ENCODE data around the gene SHBG. TPM values are rescaled to one million over a fixed set of nuclear protein-coding genes. Genes with fewer than 3 reads are reported as not detected.
A peak's percentile ranks its signal among the peaks of the same experiment; 100 is the strongest.

SHBG gene
- total RNA-seq, 1 experiment from 2014 or later: not detected

GRCh38 chr17:7627250-7628121 lies 2.4 kb upstream of the SHBG start, which contains the start of gene SAT2:
Gene SAT2 (minus strand): TSS chr17:7627821. CDS start chr17:7627635, 186 bp downstream.
- H3K4me2 ChIP-seq (ENCODE audit: low read length): peak within 1 kb of the TSS; percentile 80
- peak within 1 kb of the TSS; percentile 93 for H3K9ac ChIP-seq (ENCODE audit: low read length)
- no peak within 1 kb of the TSS for H2AFZ ChIP-seq (ENCODE audit: low read depth, low read length, poor library complexity, severe bottlenecking)
- no peaks in the 10 kb centered on the region for H4K20me1 ChIP-seq (ENCODE audit: insufficient read depth)
- peak within 1 kb of the TSS; percentile 66 for H3K27ac ChIP-seq (ENCODE audit: low read depth, low read length)
- no peaks in the 10 kb centered on the region for H3K36me3 ChIP-seq (ENCODE audit: control insufficient read depth in 1 of 2, insufficient read depth in 2 of 2, low read length in 2 of 2)
- peak; percentile 84 for DNase-seq (ENCODE audit: low read depth, low spot score)
- no peaks in the 10 kb centered on the region for H3K9me2 ChIP-seq (ENCODE audit: insufficient read depth)
- peak; percentile 90 for ATAC-seq
- H3K79me2 ChIP-seq (ENCODE audit: insufficient read depth, low read length): peaks cover 5% of the 10 kb centered on the region; the same call in 1 of the 2 replicates
- ChIA-PET CTCF (interaction anchor here (0.9 to 2.5 kb wide), 5 partner anchors 11 to 116 kb away, joined by 3 to 15 read pairs (median 4); partner anchors contain the start of genes FXR2, TP53 and WRAP53), RAD21 (ENCODE audit: low non-redundant PET in 1 of 2, low total read pairs in 2 of 2, uncharacterized antibody in 2 of 2, unreplicated experiment in 2 of 2) (no interaction called here), POLR2A (interaction anchor here (0.5 to 2.2 kb wide), 12 partner anchors 9 to 325 kb away, joined by 3 to 24 read pairs (median 3); partner anchors contain the start of genes CD68, FXR2, MPDU1 and POLR2A)
- H3K4me3 ChIP-seq (replicated peaks in 1 of 2; ENCODE audit: low read depth in 1 of 2, low read length in 2 of 2): peak within 1 kb of the TSS; percentile 85
- peak; percentile 90 for TF ChIP-seq POLR2AphosphoS5 (IDR thresholded peaks at IDR 0.05; ENCODE audit: low read depth, low read length)
- TF ChIP-seq EGR1 (IDR thresholded peaks at IDR 0.05; ENCODE audit: low read depth): peak; percentile 52
- peak; percentile 83; the same call in 1 of the 2 replicates for TF ChIP-seq ZFX (IDR thresholded peaks at IDR 0.05)
- 0 out of 2 replicates have a peak, but pooled peaks have one; percentile 16 for TF ChIP-seq SP1 (IDR thresholded peaks at IDR 0.05; ENCODE audit: low read depth)
- peak; percentile 34 for TF ChIP-seq POLR2A (IDR thresholded peaks at IDR 0.05; ENCODE audit: borderline replicate concordance, extremely low read depth, insufficient read depth, insufficient read length)
- no peak for TF ChIP-seq YY1 (IDR thresholded peaks at IDR 0.05; ENCODE audit: extremely low read depth, insufficient replicate concordance, low read depth, low read length)
- H3K27me3 ChIP-seq (ENCODE audit: insufficient read depth, low read length): no peaks in the 10 kb centered on the region
- peaks cover 4 to 17% of the 10 kb centered on the region in 2 experiments for H3K4me1 ChIP-seq (ENCODE audit: control insufficient read depth in 1 of 2, insufficient read depth in 2 of 2, low read length in 2 of 2)
- BruUV-seq (replicated peaks): no TSS peak
- intact Hi-C loops (cut with micrococcal nuclease): no loop called here
- no peaks in the 10 kb centered on the region for H3K9me3 ChIP-seq (ENCODE audit: control insufficient read depth in 1 of 2, insufficient read depth in 1 of 2, low read depth in 1 of 2, low read length in 2 of 2)
